WTC11 (cell line): ENCODE measurements around the gene ALDOC.

Experiments used
- FOXK1 ChIP-seq: sonication (generic); formaldehyde crosslinking; IDR thresholded peaks from 2 replicates; pipeline ENCODE4 v1.8.0; 2022; ENCODE audit warnings: mild to moderate bottlenecking, moderate library complexity, missing genetic modification reagents
- NR1H2 ChIP-seq: sonication (generic); formaldehyde crosslinking; IDR thresholded peaks from 2 replicates; pipeline ENCODE4 v1.9.0; 2021; ENCODE audit warnings: mild to moderate bottlenecking, moderate library complexity, missing genetic modification reagents
- ZNF121 ChIP-seq: sonication (generic); formaldehyde crosslinking; IDR thresholded peaks from 2 replicates; pipeline ENCODE4 v1.8.0; 2023; ENCODE audit warnings: missing genetic modification reagents
- TF ChIP-seq, protein P1 (sequence below): sonication (generic); formaldehyde crosslinking; IDR thresholded peaks from 2 replicates; pipeline ENCODE4 v1.8.1; 2023; ENCODE audit warnings: mild to moderate bottlenecking, missing genetic modification reagents, moderate library complexity

DNA sequence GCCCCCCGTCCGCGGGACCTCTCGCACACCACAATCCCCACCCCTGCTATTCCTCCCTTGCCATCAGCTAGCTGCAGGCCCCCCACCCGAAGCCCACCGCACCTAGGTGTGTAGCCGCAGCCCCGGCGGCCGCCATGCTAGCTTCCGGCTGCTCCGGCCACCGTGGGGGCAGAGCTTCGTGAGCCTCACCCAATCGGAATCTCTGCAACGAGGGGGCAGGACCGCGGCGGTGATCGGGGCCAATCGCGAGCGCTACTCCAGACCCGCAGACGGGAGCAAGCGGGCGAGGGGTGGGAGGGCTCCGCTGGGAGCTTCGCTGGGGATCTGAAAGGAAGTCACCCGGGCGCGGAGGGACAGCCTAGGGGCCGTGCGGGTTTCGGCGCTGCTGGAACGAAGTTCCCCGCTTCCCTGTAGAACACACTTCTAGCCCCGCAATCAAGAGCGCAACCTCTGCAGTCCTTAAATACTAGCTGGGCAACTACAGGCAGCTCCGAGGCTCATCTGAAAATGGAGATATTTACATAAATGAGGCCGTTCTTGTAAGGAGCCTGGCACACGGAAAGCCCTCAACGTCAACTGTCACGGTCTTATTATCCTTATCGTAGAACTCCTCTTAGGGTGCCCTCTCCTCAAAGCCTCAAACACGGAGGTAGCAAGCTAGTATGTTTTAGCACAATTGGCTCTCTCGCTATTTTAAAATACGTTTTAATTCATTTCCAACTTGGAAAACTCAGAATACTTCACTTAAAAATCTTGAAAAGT lies 5.2 kb downstream of the ALDOC start, which contains the start of gene PIGS:
- TF ChIP-seq NR1H2 (CRISPR knock-in tag) = no peak
- TF ChIP-seq, protein P1, sequence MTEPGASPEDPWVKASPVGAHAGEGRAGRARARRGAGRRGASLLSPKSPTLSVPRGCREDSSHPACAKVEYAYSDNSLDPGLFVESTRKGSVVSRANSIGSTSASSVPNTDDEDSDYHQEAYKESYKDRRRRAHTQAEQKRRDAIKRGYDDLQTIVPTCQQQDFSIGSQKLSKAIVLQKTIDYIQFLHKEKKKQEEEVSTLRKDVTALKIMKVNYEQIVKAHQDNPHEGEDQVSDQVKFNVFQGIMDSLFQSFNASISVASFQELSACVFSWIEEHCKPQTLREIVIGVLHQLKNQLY (CRISPR knock-in tag) = no peak
- TF ChIP-seq FOXK1 (CRISPR knock-in tag) = no peak; the same call in 1 of the 2 replicates
- no peak for TF ChIP-seq ZNF121
